Iris pigment epithelial cell (primary cell): ENCODE results near the gene ATP8B2.
"Not testable (repeated sequence)": the region's sequence is repeated elsewhere in the genome, so short reads cannot be mapped to it uniquely, and the experiment has no call there.

Experiments
- DNase-seq: peaks from one replicate; pipeline ENCODE4 v3.0.0-alpha.2; 2011; ENCODE audit warnings: low read depth

The ATP8B2 gene

GRCh38 chr1:154324669-154325582 lies at the start of gene ATP8B2:
TSS of gene ATP8B2 (plus strand) at chr1:154325525. CDS start at chr1:154328142, 2,617 bp downstream.
- DNase-seq, result peak; percentile 60

GRCh38 chr1:154276797-154277196 lies 48.5 kb upstream of the ATP8B2 start:
- no peak for DNase-seq

GRCh38 chr1:154287591-154287990 lies 37.7 kb upstream of the ATP8B2 start:
- not testable (repeated sequence) for DNase-seq

- no peak for DNase-seq
These were observed 36.7 kb upstream of the ATP8B2 start for GRCh38 chr1:154288661-154289060.

GRCh38 chr1:154290921-154291320 lies 34.4 kb upstream of the ATP8B2 start:
- no peak for DNase-seq

- no peak for DNase-seq
These were observed 29.7 kb upstream of the ATP8B2 start for GRCh38 chr1:154295408-154296235.

GRCh38 chr1:154301582-154301981 lies 23.7 kb upstream of the ATP8B2 start:
- no peak for DNase-seq

GRCh38 chr1:154304664-154305337 lies 20.5 kb upstream of the ATP8B2 start:
- DNase-seq, result peak; percentile 29

GRCh38 chr1:154306151-154306550 lies 19.2 kb upstream of the ATP8B2 start:
- DNase-seq, result peak; percentile 72

GRCh38 chr1:154307670-154308270 lies 17.6 kb upstream of the ATP8B2 start:
- DNase-seq, result not testable (repeated sequence)

GRCh38 chr1:154309136-154309535 lies 16.2 kb upstream of the ATP8B2 start:
- not testable (repeated sequence) for DNase-seq

- not testable (repeated sequence) for DNase-seq
These were observed 12.9 kb upstream of the ATP8B2 start for GRCh38 chr1:154312229-154313065.

GRCh38 chr1:154313066-154313356 lies 12.3 kb upstream of the ATP8B2 start:
- DNase-seq, result no peak

GRCh38 chr1:154314226-154314625 lies 11.1 kb upstream of the ATP8B2 start:
- not testable (repeated sequence) for DNase-seq

GRCh38 chr1:154316704-154317103 lies 8.6 kb upstream of the ATP8B2 start:
- DNase-seq, result no peak

- no peak for DNase-seq
These were observed 6.9 kb upstream of the ATP8B2 start for GRCh38 chr1:154318386-154318785.

GRCh38 chr1:154320882-154321608 lies 4.3 kb upstream of the ATP8B2 start, which contains the start of gene AQP10:
TSS of gene AQP10 (plus strand) at chr1:154321093. CDS start at chr1:154321156, 63 bp downstream.
- DNase-seq, result peak; percentile 31

GRCh38 chr1:154321609-154321934 lies 3.8 kb upstream of the ATP8B2 start:
- not testable (repeated sequence) for DNase-seq

- no peak for DNase-seq
These were observed 1.8 kb upstream of the ATP8B2 start for GRCh38 chr1:154323493-154323892.

GRCh38 chr1:154324241-154324640 lies 1.1 kb upstream of the ATP8B2 start:
- DNase-seq, result no peak
